GM23338 (cell line): ENCODE results near the gene NEU4. TPM values are rescaled to one million over a fixed set of nuclear protein-coding genes. Genes with fewer than 3 reads are reported as not detected.

Experiments
- ATAC-seq: fragments of 200-7000 bp; cut with Tn5 transposase; 3 replicates; pipeline ENCODE4 v1.9.1; 2020
- DNase-seq: peaks from one replicate; pipeline ENCODE4 v3.0.0-alpha.2; 2015; ENCODE audit warnings: low spot score
- H2AFZ ChIP-seq: fragments of 200-600 bp; sonication (generic); 2 replicates; pipeline ENCODE4 v1.8.0; 2016; ENCODE audit warnings: antibody characterized with exemption, mild to moderate bottlenecking, moderate library complexity
- H3F3A ChIP-seq: fragments of 200-600 bp; sonication (generic); replicated peaks from 2 replicates; pipeline ENCODE4 v1.8.0; 2017; ENCODE audit warnings: antibody characterized with exemption, mixed run types, low read depth
- H3K27ac ChIP-seq: fragments of 200-600 bp; sonication (generic); 2 replicates; pipeline ENCODE4 v1.6.1; 2016; ENCODE audit warnings: low read depth
- H3K27me3 ChIP-seq: fragments of 200-600 bp; sonication (generic); 2 replicates; pipeline ENCODE4 v1.8.0; 2016; ENCODE audit warnings: mild to moderate bottlenecking, mixed run types, moderate library complexity; ENCODE audit not compliant: insufficient read depth
- H3K36me3 ChIP-seq: fragments of 200-600 bp; sonication (generic); 2 replicates; pipeline ENCODE4 v1.8.0; 2016; ENCODE audit warnings: mild to moderate bottlenecking; ENCODE audit not compliant: insufficient read depth
- H3K4me1 ChIP-seq: fragments of 200-600 bp; sonication (generic); 2 replicates; pipeline ENCODE4 v1.8.0; 2016; ENCODE audit warnings: mild to moderate bottlenecking, moderate library complexity; ENCODE audit not compliant: insufficient read depth
- H3K4me2 ChIP-seq: fragments of 200-600 bp; sonication (generic); 2 replicates; pipeline ENCODE4 v1.7.1; 2017; ENCODE audit warnings: mixed run types
- H3K4me3 ChIP-seq: fragments of 200-600 bp; sonication (generic); 2 replicates; pipeline ENCODE4 v1.6.1; 2016; ENCODE audit warnings: mixed run types
- H3K79me2 ChIP-seq: fragments of 200-600 bp; sonication (generic); replicated peaks from 2 replicates; pipeline ENCODE4 v1.8.0; 2017; ENCODE audit warnings: mild to moderate bottlenecking; ENCODE audit not compliant: insufficient read depth
- H3K9me2 ChIP-seq: fragments of 200-600 bp; sonication (generic); 2 replicates; pipeline ENCODE4 v1.8.0; 2017; ENCODE audit not compliant: insufficient read depth
- H4K20me1 ChIP-seq: fragments of 200-600 bp; sonication (generic); replicated peaks from 2 replicates; pipeline ENCODE4 v1.8.0; 2017; ENCODE audit warnings: mild to moderate bottlenecking; ENCODE audit not compliant: insufficient read depth
- H3K27ac Mint-ChIP-seq: 2 replicates; pipeline ENCODE4 v1.8.0; 2020; ENCODE audit warnings: inconsistent platforms, mild to moderate bottlenecking, moderate library complexity, mixed read lengths
- H3K27me3 Mint-ChIP-seq: 3 replicates; pipeline ENCODE4 v1.8.0; 2022; ENCODE audit warnings: low read depth, mild to moderate bottlenecking, moderate library complexity, mixed read lengths, inconsistent platforms; ENCODE audit not compliant: insufficient read depth, poor library complexity
- H3K36me3 Mint-ChIP-seq: 3 replicates; pipeline ENCODE4 v1.8.0; 2021; ENCODE audit warnings: low read depth, mild to moderate bottlenecking, inconsistent platforms, moderate library complexity, mixed read lengths
- H3K4me1 Mint-ChIP-seq: 3 replicates; pipeline ENCODE4 v1.8.0; 2020; ENCODE audit warnings: mild to moderate bottlenecking, inconsistent platforms, mixed read lengths
- H3K4me3 Mint-ChIP-seq: 3 replicates; pipeline ENCODE4 v1.8.0; 2021; ENCODE audit warnings: moderate library complexity, mild to moderate bottlenecking, inconsistent platforms, mixed read lengths
- H3K9me3 Mint-ChIP-seq: 3 replicates; pipeline ENCODE4 v1.8.0; 2020; ENCODE audit warnings: moderate library complexity, mild to moderate bottlenecking, inconsistent platforms, mixed read lengths
- CREB1 ChIP-seq: fragments of 250-450 bp; sonication (Bioruptor Pico); IDR thresholded peaks from 2 replicates; pipeline ENCODE4 v1.5.0; 2020; ENCODE audit warnings: low read depth, mild to moderate bottlenecking, moderate library complexity
- ETS1 ChIP-seq: IDR thresholded peaks from 2 replicates; pipeline ENCODE4 v1.6.1; 2016; ENCODE audit warnings: antibody characterized with exemption
- EZH2 ChIP-seq: fragments of 200-600 bp; sonication (generic); IDR thresholded peaks from one replicate; pipeline ENCODE4 v1.8.0; 2017; ENCODE audit warnings: antibody characterized with exemption, mild to moderate bottlenecking, low read depth; ENCODE audit not compliant: unreplicated experiment
- EZH2phosphoT487 ChIP-seq: fragments of 200-600 bp; sonication (generic); IDR thresholded peaks from one replicate; pipeline ENCODE4 v1.8.1; 2018; ENCODE audit warnings: antibody characterized with exemption; ENCODE audit not compliant: unreplicated experiment
- JUNB ChIP-seq: IDR thresholded peaks from one replicate; pipeline ENCODE4 v1.6.1; 2016; ENCODE audit warnings: antibody characterized with exemption; ENCODE audit not compliant: unreplicated experiment
- NANOG ChIP-seq: IDR thresholded peaks from 2 replicates; pipeline ENCODE4 v1.6.1; 2016; ENCODE audit warnings: antibody characterized with exemption, borderline replicate concordance
- POLR2AphosphoS5 ChIP-seq: IDR thresholded peaks from 2 replicates; pipeline ENCODE4 v1.6.1; 2016; ENCODE audit warnings: antibody characterized with exemption, low read depth
- STAT1 ChIP-seq: IDR thresholded peaks from one replicate; pipeline ENCODE4 v1.6.1; 2016; ENCODE audit warnings: antibody characterized with exemption; ENCODE audit not compliant: unreplicated experiment
- ZNF114 ChIP-seq: fragments of 250-450 bp; sonication (Bioruptor Pico); IDR thresholded peaks from 2 replicates; pipeline ENCODE4 v1.5.0; 2020; ENCODE audit warnings: mild to moderate bottlenecking, moderate library complexity
- ZNF331 ChIP-seq: fragments of 250-450 bp; sonication (Bioruptor Pico); IDR thresholded peaks from 2 replicates; pipeline ENCODE4 v1.5.0; 2020; ENCODE audit warnings: low read depth, mild to moderate bottlenecking, moderate library complexity
- polyA plus RNA-seq: library from polyadenylated mRNA; unstranded; fragments of >200 nt; fragmentation: Nextera tagmentation; extraction: Ambion mirVana; gene quantifications from 2 replicates; pipeline ENCODE4 v1.2.1, GENCODE V29; 2016
- total RNA-seq: library from RNA; depleted of rRNA; stranded (reverse); fragments of >200 nt; shearing (Covaris generic); gene quantifications from 2 replicates; pipeline ENCODE4 v1.2.3, GENCODE V29; 2014
- TF ChIP-seq, protein P1 (sequence below), 2 experiments: fragments of 200-600 bp in 1 of 2; sonication (generic) in 1 of 2; conservative IDR thresholded peaks; 2 replicates each; pipeline versions ENCODE4 v1.5.1 to v1.6.1; 2016 to 2017; ENCODE audit warnings: antibody characterized with exemption in 2 of 2, low read depth in 2 of 2, mild to moderate bottlenecking in 2 of 2, moderate library complexity in 1 of 2
- TF ChIP-seq, protein P2 (sequence below): IDR thresholded peaks from one replicate; pipeline ENCODE4 v1.6.1; 2018; ENCODE audit warnings: antibody characterized with exemption; ENCODE audit not compliant: unreplicated experiment
- TF ChIP-seq, protein P3 (sequence below): fragments of 250-450 bp; sonication (Bioruptor Pico); IDR thresholded peaks from 2 replicates; pipeline ENCODE4 v1.5.0; 2020; ENCODE audit warnings: mild to moderate bottlenecking, moderate library complexity

The NEU4 gene
- total and polyA plus RNA-seq, 2 experiments from 2014 or later: 0.29 to 1.2 TPM

GRCh38 chr2:241835611-241836010 is 26.6 kb downstream of the NEU4 start:
- Histone ChIP-seq H3K9me2 (no peaks in the 10 kb centered on the region), H2AFZ (no peak overlapping the region), H3K79me2 (no peaks in the 10 kb centered on the region), H3K4me2 (no peak overlapping the region), H4K20me1 (no peaks in the 10 kb centered on the region), H3K27ac (no peak overlapping the region), H3F3A (no peaks in the 10 kb centered on the region), H3K4me1 (no peaks in the 10 kb centered on the region), H3K36me3 (no peaks in the 10 kb centered on the region), H3K4me3 (no peak overlapping the region), H3K27me3 (no peaks in the 10 kb centered on the region)
- TF ChIP-seq ZNF114 (CRISPR knock-in tag) (no peak), ZNF331 (CRISPR knock-in tag) (no peak), ETS1 (no peak), POLR2AphosphoS5 (no peak), EZH2 (no peak), STAT1 (no peak), EZH2phosphoT487 (no peak), NANOG (no peak), JUNB (no peak), CREB1 (CRISPR knock-in tag) (no peak)
- TF ChIP-seq, protein P1, sequence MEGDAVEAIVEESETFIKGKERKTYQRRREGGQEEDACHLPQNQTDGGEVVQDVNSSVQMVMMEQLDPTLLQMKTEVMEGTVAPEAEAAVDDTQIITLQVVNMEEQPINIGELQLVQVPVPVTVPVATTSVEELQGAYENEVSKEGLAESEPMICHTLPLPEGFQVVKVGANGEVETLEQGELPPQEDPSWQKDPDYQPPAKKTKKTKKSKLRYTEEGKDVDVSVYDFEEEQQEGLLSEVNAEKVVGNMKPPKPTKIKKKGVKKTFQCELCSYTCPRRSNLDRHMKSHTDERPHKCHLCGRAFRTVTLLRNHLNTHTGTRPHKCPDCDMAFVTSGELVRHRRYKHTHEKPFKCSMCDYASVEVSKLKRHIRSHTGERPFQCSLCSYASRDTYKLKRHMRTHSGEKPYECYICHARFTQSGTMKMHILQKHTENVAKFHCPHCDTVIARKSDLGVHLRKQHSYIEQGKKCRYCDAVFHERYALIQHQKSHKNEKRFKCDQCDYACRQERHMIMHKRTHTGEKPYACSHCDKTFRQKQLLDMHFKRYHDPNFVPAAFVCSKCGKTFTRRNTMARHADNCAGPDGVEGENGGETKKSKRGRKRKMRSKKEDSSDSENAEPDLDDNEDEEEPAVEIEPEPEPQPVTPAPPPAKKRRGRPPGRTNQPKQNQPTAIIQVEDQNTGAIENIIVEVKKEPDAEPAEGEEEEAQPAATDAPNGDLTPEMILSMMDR (conservative IDR thresholded peaks at IDR 0.05; ENCODE audit: low read depth in 2 of 2): no peak
- TF ChIP-seq, protein P2, sequence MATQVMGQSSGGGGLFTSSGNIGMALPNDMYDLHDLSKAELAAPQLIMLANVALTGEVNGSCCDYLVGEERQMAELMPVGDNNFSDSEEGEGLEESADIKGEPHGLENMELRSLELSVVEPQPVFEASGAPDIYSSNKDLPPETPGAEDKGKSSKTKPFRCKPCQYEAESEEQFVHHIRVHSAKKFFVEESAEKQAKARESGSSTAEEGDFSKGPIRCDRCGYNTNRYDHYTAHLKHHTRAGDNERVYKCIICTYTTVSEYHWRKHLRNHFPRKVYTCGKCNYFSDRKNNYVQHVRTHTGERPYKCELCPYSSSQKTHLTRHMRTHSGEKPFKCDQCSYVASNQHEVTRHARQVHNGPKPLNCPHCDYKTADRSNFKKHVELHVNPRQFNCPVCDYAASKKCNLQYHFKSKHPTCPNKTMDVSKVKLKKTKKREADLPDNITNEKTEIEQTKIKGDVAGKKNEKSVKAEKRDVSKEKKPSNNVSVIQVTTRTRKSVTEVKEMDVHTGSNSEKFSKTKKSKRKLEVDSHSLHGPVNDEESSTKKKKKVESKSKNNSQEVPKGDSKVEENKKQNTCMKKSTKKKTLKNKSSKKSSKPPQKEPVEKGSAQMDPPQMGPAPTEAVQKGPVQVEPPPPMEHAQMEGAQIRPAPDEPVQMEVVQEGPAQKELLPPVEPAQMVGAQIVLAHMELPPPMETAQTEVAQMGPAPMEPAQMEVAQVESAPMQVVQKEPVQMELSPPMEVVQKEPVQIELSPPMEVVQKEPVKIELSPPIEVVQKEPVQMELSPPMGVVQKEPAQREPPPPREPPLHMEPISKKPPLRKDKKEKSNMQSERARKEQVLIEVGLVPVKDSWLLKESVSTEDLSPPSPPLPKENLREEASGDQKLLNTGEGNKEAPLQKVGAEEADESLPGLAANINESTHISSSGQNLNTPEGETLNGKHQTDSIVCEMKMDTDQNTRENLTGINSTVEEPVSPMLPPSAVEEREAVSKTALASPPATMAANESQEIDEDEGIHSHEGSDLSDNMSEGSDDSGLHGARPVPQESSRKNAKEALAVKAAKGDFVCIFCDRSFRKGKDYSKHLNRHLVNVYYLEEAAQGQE: no peak
- TF ChIP-seq, protein P3, sequence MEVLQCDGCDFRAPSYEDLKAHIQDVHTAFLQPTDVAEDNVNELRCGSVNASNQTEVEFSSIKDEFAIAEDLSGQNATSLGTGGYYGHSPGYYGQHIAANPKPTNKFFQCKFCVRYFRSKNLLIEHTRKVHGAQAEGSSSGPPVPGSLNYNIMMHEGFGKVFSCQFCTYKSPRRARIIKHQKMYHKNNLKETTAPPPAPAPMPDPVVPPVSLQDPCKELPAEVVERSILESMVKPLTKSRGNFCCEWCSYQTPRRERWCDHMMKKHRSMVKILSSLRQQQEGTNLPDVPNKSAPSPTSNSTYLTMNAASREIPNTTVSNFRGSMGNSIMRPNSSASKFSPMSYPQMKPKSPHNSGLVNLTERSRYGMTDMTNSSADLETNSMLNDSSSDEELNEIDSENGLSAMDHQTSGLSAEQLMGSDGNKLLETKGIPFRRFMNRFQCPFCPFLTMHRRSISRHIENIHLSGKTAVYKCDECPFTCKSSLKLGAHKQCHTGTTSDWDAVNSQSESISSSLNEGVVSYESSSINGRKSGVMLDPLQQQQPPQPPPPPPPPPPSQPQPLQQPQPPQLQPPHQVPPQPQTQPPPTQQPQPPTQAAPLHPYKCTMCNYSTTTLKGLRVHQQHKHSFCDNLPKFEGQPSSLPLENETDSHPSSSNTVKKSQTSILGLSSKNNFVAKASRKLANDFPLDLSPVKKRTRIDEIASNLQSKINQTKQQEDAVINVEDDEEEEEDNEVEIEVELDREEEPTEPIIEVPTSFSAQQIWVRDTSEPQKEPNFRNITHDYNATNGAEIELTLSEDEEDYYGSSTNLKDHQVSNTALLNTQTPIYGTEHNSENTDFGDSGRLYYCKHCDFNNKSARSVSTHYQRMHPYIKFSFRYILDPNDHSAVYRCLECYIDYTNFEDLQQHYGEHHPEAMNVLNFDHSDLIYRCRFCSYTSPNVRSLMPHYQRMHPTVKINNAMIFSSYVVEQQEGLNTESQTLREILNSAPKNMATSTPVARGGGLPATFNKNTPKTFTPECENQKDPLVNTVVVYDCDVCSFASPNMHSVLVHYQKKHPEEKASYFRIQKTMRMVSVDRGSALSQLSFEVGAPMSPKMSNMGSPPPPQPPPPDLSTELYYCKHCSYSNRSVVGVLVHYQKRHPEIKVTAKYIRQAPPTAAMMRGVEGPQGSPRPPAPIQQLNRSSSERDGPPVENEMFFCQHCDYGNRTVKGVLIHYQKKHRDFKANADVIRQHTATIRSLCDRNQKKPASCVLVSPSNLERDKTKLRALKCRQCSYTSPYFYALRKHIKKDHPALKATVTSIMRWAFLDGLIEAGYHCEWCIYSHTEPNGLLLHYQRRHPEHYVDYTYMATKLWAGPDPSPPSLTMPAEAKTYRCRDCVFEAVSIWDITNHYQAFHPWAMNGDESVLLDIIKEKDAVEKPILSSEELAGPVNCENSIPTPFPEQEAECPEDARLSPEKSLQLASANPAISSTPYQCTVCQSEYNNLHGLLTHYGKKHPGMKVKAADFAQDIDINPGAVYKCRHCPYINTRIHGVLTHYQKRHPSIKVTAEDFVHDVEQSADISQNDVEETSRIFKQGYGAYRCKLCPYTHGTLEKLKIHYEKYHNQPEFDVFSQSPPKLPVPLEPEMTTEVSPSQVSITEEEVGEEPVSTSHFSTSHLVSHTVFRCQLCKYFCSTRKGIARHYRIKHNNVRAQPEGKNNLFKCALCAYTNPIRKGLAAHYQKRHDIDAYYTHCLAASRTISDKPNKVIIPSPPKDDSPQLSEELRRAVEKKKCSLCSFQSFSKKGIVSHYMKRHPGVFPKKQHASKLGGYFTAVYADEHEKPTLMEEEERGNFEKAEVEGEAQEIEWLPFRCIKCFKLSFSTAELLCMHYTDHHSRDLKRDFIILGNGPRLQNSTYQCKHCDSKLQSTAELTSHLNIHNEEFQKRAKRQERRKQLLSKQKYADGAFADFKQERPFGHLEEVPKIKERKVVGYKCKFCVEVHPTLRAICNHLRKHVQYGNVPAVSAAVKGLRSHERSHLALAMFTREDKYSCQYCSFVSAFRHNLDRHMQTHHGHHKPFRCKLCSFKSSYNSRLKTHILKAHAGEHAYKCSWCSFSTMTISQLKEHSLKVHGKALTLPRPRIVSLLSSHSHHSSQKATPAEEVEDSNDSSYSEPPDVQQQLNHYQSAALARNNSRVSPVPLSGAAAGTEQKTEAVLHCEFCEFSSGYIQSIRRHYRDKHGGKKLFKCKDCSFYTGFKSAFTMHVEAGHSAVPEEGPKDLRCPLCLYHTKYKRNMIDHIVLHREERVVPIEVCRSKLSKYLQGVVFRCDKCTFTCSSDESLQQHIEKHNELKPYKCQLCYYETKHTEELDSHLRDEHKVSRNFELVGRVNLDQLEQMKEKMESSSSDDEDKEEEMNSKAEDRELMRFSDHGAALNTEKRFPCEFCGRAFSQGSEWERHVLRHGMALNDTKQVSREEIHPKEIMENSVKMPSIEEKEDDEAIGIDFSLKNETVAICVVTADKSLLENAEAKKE (CRISPR knock-in tag): no peak
- Mint-ChIP-seq H3K4me3 (no peak overlapping the region), H3K36me3 (no peaks in the 10 kb centered on the region), H3K9me3 (no peaks in the 10 kb centered on the region), H3K4me1 (peaks cover 10% of the 10 kb centered on the region), H3K27me3 (peaks cover 3% of the 10 kb centered on the region), H3K27ac (no peak overlapping the region)
- ATAC-seq (no peak), DNase-seq (no peak)
